ENCODE measurements around the gene ZBTB26.

The ZBTB26 gene

GRCh38 chr9:122931226-122932121 is at the start of gene ZBTB26:
ZBTB26 (minus strand) TSS chr9:122931512; CDS start chr9:122919934, 11,578 bp downstream.
- in situ Hi-C loops (cut with MboI; ENCODE audit: low sequenced_read_pairs) = no loop called here

GRCh38 chr9:122978601-122979000 is 47.3 kb upstream of the ZBTB26 start:
- in situ Hi-C loops (cut with MboI; ENCODE audit: low sequenced_read_pairs) = no loop called here

- in situ Hi-C loops (cut with MboI; ENCODE audit: low sequenced_read_pairs) = no loop called here
Observed at GRCh38 chr9:122975196-122975595, 43.9 kb upstream of the ZBTB26 start.

GRCh38 chr9:122961139-122961538 is 29.8 kb upstream of the ZBTB26 start:
- in situ Hi-C loops (cut with MboI; ENCODE audit: low sequenced_read_pairs) = no loop called here

- in situ Hi-C loops (cut with MboI; ENCODE audit: low sequenced_read_pairs) = no loop called here
Observed at GRCh38 chr9:122955961-122956360, 24.6 kb upstream of the ZBTB26 start.

- in situ Hi-C loops (cut with MboI; ENCODE audit: low sequenced_read_pairs) = no loop called here
Observed at GRCh38 chr9:122954253-122954691, 23.0 kb upstream of the ZBTB26 start.

GRCh38 chr9:122951056-122951455 is 19.7 kb upstream of the ZBTB26 start:
- in situ Hi-C loops (cut with MboI; ENCODE audit: low sequenced_read_pairs) = no loop called here

GRCh38 chr9:122950263-122950662 is 19.0 kb upstream of the ZBTB26 start:
- in situ Hi-C loops (cut with MboI; ENCODE audit: low sequenced_read_pairs) = no loop called here

- in situ Hi-C loops (cut with MboI; ENCODE audit: low sequenced_read_pairs) = no loop called here
Observed at GRCh38 chr9:122949696-122950095, 18.4 kb upstream of the ZBTB26 start.

GRCh38 chr9:122948313-122948712 is 17.0 kb upstream of the ZBTB26 start:
- in situ Hi-C loops (cut with MboI; ENCODE audit: low sequenced_read_pairs) = no loop called here

- in situ Hi-C loops (cut with MboI; ENCODE audit: low sequenced_read_pairs) = no loop called here
Observed at GRCh38 chr9:122946461-122947005, 15.2 kb upstream of the ZBTB26 start.

GRCh38 chr9:122944960-122945888 is 13.9 kb upstream of the ZBTB26 start:
- in situ Hi-C loops (cut with MboI; ENCODE audit: low sequenced_read_pairs) = no loop called here

- in situ Hi-C loops (cut with MboI; ENCODE audit: low sequenced_read_pairs) = no loop called here
Observed at GRCh38 chr9:122941582-122942234, 10.4 kb upstream of the ZBTB26 start.

GRCh38 chr9:122940749-122941581 is 9.7 kb upstream of the ZBTB26 start, which contains the start of gene RABGAP1:
RABGAP1 (plus strand) TSS chr9:122941020; CDS start chr9:122957060, 16,040 bp downstream.
- in situ Hi-C loops (cut with MboI; ENCODE audit: low sequenced_read_pairs) = no loop called here

GRCh38 chr9:122940454-122940748 is 9.1 kb upstream of the ZBTB26 start:
- in situ Hi-C loops (cut with MboI; ENCODE audit: low sequenced_read_pairs) = no loop called here

GRCh38 chr9:122939601-122940000 is 8.3 kb upstream of the ZBTB26 start:
- in situ Hi-C loops (cut with MboI; ENCODE audit: low sequenced_read_pairs) = no loop called here

GRCh38 chr9:122936883-122937282 is 5.6 kb upstream of the ZBTB26 start:
- in situ Hi-C loops (cut with MboI; ENCODE audit: low sequenced_read_pairs) = no loop called here

GRCh38 chr9:122936464-122936863 is 5.2 kb upstream of the ZBTB26 start:
- in situ Hi-C loops (cut with MboI; ENCODE audit: low sequenced_read_pairs) = no loop called here

- in situ Hi-C loops (cut with MboI; ENCODE audit: low sequenced_read_pairs) = no loop called here
Observed at GRCh38 chr9:122930541-122931225, 629 bp downstream of the ZBTB26 start.

Data from HL-60/S4 treated with retinoic acid at 250 ng/mL for 4 days and 3 days (cell line).